Breast epithelium (tissue), 4 donors: ENCODE results near the gene ASTN2. TPM values are rescaled to one million over a fixed set of nuclear protein-coding genes. Genes with fewer than 3 reads are reported as not detected.

Source experiments
- DNase-seq, 2 donors: peaks; one replicate each; pipeline ENCODE4 v3.0.0-alpha.2; 2019; ENCODE audit warnings: low spot score in 2 of 2
- H3K27ac ChIP-seq, 2 donors: fragments of 200-600 bp; sonication (generic) in 1 of 2; one replicate each; pipeline ENCODE4 v1.5.1; 2016 to 2019; ENCODE audit warnings: mild to moderate bottlenecking in 1 of 2
- H3K27me3 ChIP-seq, 2 donors: fragments of 200-600 bp; sonication (generic) in 1 of 2; one replicate each; pipeline versions ENCODE4 v1.5.1 to v1.6.0; 2017 to 2019; ENCODE audit warnings: control low read depth in 1 of 2, mild to moderate bottlenecking in 1 of 2
- H3K36me3 ChIP-seq: fragments of 200-600 bp; one replicate; pipeline ENCODE4 v1.5.1; 2019
- H3K4me1 ChIP-seq, 2 donors: fragments of 200-600 bp; sonication (generic); one replicate each; pipeline ENCODE4 v1.5.1; 2016 to 2019; ENCODE audit warnings: control low read depth in 1 of 2
- H3K4me3 ChIP-seq, 3 donors: fragments of 200-600 bp; sonication (generic); 1 replicate in 2 of 3; 2 replicates in 1 of 3; pipeline ENCODE4 v1.5.1; 2016 to 2019; ENCODE audit warnings: mild to moderate bottlenecking in 3 of 3, moderate library complexity in 2 of 3
- H3K9me3 ChIP-seq, 2 donors: fragments of 200-600 bp; sonication (generic) in 1 of 2; one replicate each; pipeline ENCODE4 v1.5.1; 2016 to 2019; ENCODE audit warnings: control low read depth in 1 of 2
- CTCF ChIP-seq, 3 donors: fragments of 450-650 bp; IDR thresholded peaks; one replicate each; pipeline ENCODE4 v1.5.1; 2016 to 2017; ENCODE audit warnings: antibody characterized with exemption in 3 of 3, mild to moderate bottlenecking in 3 of 3, moderate library complexity in 3 of 3
- POLR2A ChIP-seq: fragments of 450-650 bp; IDR thresholded peaks from one replicate; pipeline ENCODE4 v1.6.1; 2016; ENCODE audit warnings: antibody characterized with exemption, mild to moderate bottlenecking, moderate library complexity
- POLR2AphosphoS5 ChIP-seq, 3 donors: sonication (generic); formaldehyde crosslinking; IDR thresholded peaks; one replicate each; pipeline ENCODE4 v1.6.1; 2017; ENCODE audit warnings: antibody characterized with exemption in 3 of 3
- intact Hi-C: fragments of 100-400 bp; cut with DNase I; formaldehyde crosslinking; loops from one replicate; pipeline ENCODE4 v1.15.1; 2023; ENCODE audit warnings: low total_unique reads
- total RNA-seq, 3 donors: library from RNA; depleted of rRNA; stranded (reverse); fragments of >200 nt; gene quantifications; one replicate each; pipeline ENCODE4 v1.1.0, GENCODE V29; 2016

Gene ASTN2
- total RNA-seq, 3 donors from 2014 or later, result 9.1 to 13.8 (median 9.8) TPM

GRCh38 chr9:117046666-117047327 is 368.1 kb downstream of the ASTN2 start:
- H3K36me3 ChIP-seq, result no peaks in the 10 kb centered on the region
- no peaks in the 10 kb centered on the region for H3K4me1 ChIP-seq
- H3K4me3 ChIP-seq, result no peak overlapping the region
- no peaks in the 10 kb centered on the region for H3K9me3 ChIP-seq
- intact Hi-C loops, result loop anchor here (5.0 kb wide), 1 partner anchor 841 kb away; no protein-coding TSS in a partner anchor
- no peak overlapping the region for H3K27ac ChIP-seq
- H3K27me3 ChIP-seq, result no peaks in the 10 kb centered on the region
- TF ChIP-seq CTCF (IDR thresholded peaks at IDR 0.05) (no peak), POLR2AphosphoS5 (IDR thresholded peaks at IDR 0.05) (no peak), POLR2A (no peak)
- DNase-seq, result no peak

- no peaks in the 10 kb centered on the region for H3K9me3 ChIP-seq
- H3K4me1 ChIP-seq, result no peaks in the 10 kb centered on the region
- H3K27ac ChIP-seq, result no peak overlapping the region
- no peak for DNase-seq
- no peaks in the 10 kb centered on the region for H3K36me3 ChIP-seq
- H3K27me3 ChIP-seq, result no peaks in the 10 kb centered on the region
- H3K4me3 ChIP-seq, result no peak overlapping the region
- intact Hi-C loops, result no loop called here
- TF ChIP-seq POLR2A (no peak), POLR2AphosphoS5 (IDR thresholded peaks at IDR 0.05) (no peak), CTCF (IDR thresholded peaks at IDR 0.05) (no peak)
These were observed 370.6 kb downstream of the ASTN2 start for GRCh38 chr9:117044241-117044640.

GRCh38 chr9:117043159-117043558 is 371.7 kb downstream of the ASTN2 start:
- H3K4me1 ChIP-seq, result no peaks in the 10 kb centered on the region
- no peaks in the 10 kb centered on the region for H3K36me3 ChIP-seq
- no peaks in the 10 kb centered on the region for H3K27me3 ChIP-seq
- no peak overlapping the region for H3K4me3 ChIP-seq
- no peak for DNase-seq
- no peak overlapping the region for H3K27ac ChIP-seq
- TF ChIP-seq POLR2AphosphoS5 (IDR thresholded peaks at IDR 0.05) (no peak), CTCF (IDR thresholded peaks at IDR 0.05) (no peak), POLR2A (no peak)
- intact Hi-C loops, result no loop called here
- no peaks in the 10 kb centered on the region for H3K9me3 ChIP-seq

GRCh38 chr9:117035546-117035945 is 379.3 kb downstream of the ASTN2 start:
- Histone ChIP-seq H3K4me3 (no peak overlapping the region), H3K27ac (no peak overlapping the region), H3K4me1 (no peaks in the 10 kb centered on the region), H3K36me3 (no peaks in the 10 kb centered on the region), H3K9me3 (no peaks in the 10 kb centered on the region), H3K27me3 (no peaks in the 10 kb centered on the region)
- intact Hi-C loops, result no loop called here
- TF ChIP-seq POLR2A (no peak), CTCF (IDR thresholded peaks at IDR 0.05) (no peak), POLR2AphosphoS5 (IDR thresholded peaks at IDR 0.05) (no peak)
- no peak for DNase-seq

GRCh38 chr9:117034866-117035265 is 380.0 kb downstream of the ASTN2 start:
- H3K9me3 ChIP-seq, result no peaks in the 10 kb centered on the region
- intact Hi-C loops, result loop anchor here (5.0 kb wide), 1 partner anchor 187 kb away; no protein-coding TSS in a partner anchor
- no peaks in the 10 kb centered on the region for H3K4me1 ChIP-seq
- H3K27ac ChIP-seq, result no peak overlapping the region
- no peaks in the 10 kb centered on the region for H3K36me3 ChIP-seq
- H3K27me3 ChIP-seq, result no peaks in the 10 kb centered on the region
- no peak for TF ChIP-seq CTCF (IDR thresholded peaks at IDR 0.05)
- TF ChIP-seq POLR2AphosphoS5 (IDR thresholded peaks at IDR 0.05), result no peak
- no peak for TF ChIP-seq POLR2A
- H3K4me3 ChIP-seq, result no peak overlapping the region
- DNase-seq, result no peak
